GM19023 (cell line): ENCODE measurements around the gene RSL24D1.

Experiments used
- ATAC-seq: cut with Tn5 transposase; IDR thresholded peaks from one replicate; pipeline ENCODE4 v1.9.1; 2021; ENCODE audit warnings: mild to moderate bottlenecking, moderate library complexity; ENCODE audit not compliant: unreplicated experiment

The RSL24D1 gene

DNA sequence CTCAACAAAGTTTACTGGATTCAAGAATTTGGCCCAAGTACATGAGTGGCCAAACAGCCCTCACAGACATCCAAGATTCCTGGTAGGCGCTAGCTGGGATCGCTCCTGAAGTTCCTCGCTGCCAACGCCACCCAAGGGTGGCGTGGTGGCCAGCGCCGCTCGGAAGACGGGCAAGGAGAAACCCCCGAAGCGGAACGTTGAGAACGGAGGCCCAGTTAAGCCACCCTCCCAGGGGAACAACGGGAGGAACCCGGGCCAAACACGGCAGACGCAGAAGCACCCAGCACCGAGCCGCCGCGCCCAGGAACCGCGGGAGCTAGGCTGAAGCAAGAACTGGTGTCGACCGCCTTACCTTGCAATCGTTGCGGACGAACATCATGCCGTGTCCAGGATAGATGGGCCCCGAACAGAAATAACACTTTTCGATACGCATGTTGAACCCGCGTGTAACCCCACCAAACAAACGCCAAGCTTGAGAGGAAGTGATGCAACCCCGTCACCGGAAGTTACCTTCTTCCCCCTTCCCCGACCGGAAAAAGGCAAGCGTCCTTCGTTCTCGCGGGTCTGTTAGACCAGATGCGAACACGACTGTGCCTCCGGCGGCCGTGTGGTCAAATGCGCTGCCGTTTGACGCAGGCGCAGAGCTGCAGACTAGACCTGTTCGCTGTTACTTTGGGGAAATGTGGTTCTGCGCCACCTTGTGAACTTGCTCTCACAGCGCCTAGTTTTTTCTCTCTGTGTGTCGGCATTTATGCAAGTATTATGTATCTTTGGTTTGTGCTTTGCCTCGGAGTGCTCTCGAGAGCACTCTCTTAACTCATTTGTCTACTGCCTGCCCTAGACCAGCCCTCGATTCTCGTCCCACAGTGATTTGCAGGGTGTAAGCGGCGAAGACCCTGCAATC lies at the start of gene RSL24D1:
Gene RSL24D1, minus strand, starts transcription at position 484 of the 904 bp plus-strand sequence. Its CDS starts 51 bp downstream, at position 433.
- peak; percentile 97 for ATAC-seq

DNA sequence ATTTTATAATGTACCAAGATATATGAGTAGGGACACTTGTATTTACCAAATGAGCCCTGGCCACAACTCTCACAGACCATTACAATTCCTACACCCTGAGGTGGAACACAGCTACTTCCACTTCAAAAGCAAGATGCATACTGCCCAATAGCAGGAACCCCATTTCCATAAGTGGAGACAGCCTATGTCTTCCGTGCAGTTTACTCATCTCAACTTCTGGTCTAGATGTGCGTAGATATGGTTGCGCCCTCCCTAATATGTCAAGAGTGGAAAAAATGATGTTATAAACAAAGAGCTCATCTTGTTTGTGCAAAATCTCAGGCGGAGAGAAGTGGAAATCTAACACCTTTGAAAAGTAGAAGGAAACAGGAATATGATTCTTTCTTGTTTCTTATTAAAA lies 48.3 kb upstream of the RSL24D1 start:
- ATAC-seq, result no peak

GRCh38 chr15:55241891-55242290 lies 45.1 kb upstream of the RSL24D1 start:
- ATAC-seq, result no peak

- no peak for ATAC-seq
Measured at GRCh38 chr15:55241186-55241585, 44.4 kb upstream of the RSL24D1 start.

GRCh38 chr15:55240125-55240760 lies 43.5 kb upstream of the RSL24D1 start:
- no peak for ATAC-seq

- no peak for ATAC-seq
Measured at GRCh38 chr15:55239440-55240124, 42.8 kb upstream of the RSL24D1 start.

- ATAC-seq, result no peak
Measured at GRCh38 chr15:55238877-55239276, 42.1 kb upstream of the RSL24D1 start.

DNA sequence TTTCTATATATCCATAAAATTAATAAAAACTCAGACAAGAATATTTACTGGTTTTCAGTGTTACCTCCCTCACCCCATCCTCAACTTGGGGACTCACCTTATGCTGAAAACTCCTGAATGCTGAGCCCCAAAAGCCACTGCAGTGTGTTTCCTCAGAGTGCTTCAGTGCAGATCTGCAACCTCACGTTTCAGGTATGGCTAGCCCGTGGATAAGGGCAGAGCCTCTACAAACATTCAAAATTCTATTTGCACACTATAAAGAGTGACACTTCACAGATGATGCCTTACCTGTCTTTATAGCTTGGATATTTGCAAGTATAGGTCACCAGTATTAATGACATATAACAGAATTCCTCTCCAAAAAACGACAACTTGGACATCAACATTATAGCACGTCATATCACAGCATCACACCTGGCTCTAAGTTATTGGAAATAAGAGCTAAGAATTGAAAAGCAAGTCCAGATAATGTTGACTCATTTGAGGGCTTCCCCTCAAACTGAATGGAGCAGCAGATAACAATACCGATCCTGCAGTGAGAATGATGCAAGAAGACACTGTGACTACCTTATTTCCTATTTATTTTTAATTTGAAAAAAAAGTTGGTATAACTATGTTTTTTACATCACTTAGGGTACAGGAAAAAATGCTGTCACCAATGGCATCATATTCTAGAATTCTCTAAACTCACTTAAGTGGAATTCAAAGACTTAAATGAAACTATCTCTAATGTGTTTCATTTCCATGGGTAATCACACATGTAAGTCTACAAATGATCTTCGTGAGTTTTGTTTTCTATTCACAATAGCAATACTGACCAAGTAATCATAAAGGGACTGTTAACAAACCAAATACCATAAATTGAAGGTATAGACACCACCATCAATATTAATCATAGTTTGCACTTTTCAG lies 40.7 kb upstream of the RSL24D1 start:
- no peak for ATAC-seq

GRCh38 chr15:55235546-55236036 lies 38.9 kb upstream of the RSL24D1 start:
- ATAC-seq, result no peak

GRCh38 chr15:55234800-55235104 lies 38.0 kb upstream of the RSL24D1 start:
- no peak for ATAC-seq

DNA sequence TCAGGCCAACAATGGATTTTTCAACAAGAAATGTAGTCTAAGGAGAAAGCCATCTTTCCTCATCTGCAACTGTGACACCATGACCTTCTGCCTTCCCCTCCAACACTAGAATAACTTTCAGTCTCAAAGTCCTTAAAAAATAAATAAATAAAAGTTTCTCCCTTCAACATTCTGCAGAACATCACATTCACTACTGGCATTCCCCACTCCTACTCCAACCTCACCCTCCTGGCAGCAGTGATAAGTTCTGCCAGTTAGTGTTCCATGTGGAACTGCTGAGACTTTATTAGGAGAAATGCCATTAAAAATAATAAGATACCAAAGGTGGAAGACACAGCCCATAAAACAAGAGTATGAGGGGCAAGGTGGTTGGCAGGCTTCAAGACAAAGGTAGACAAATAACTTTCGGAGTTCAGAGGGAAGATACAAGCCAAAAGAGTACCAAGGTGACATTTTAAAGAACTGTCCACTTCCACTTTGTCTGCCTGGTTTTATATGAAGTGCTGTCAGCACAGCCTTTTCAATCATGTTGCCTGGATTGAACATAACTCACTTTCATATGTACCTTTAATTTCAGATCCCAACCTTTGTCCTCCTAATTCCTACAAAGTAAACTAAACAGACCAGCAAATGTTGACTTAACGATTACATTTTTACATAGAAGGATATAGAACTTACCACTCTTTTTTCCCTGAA lies 37.5 kb upstream of the RSL24D1 start:
- no peak for ATAC-seq

DNA sequence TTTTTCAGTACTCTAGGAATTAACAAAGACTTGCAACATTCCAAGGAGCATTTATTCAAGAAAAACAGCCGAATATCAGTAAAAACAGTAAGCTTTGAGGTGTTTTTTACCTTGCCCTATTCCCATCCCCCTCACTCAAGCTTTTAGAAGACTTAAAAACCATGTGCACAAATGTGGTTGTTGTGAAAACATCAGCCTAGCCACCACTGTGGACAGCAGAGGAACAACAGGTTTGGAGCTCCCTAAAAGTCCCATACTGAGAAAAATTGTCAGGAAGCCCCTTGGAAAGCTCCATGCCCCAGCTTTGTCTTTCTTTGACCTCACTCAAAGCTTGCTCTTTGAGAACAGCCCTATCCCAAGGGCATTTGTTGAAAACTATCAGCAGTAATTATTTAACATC lies 34.7 kb upstream of the RSL24D1 start:
- ATAC-seq, result no peak

DNA sequence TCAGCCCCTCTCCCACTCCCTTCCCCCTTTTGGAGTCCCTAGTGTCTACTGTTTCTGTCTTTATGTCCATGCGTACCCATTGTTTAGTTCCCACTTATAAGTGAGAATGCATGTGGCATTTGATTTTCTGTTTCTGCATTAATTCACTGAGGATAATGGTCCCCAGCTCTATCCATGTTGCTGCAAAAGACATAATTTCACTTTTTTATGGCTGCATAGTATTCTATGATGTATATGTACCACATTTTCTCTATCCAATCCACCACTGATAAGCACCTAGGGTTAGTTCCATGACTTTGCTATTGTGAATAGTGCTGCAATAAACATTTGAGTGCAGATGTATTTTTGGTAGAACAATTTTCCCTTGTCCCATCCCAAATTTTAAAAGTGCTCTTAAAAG lies 34.2 kb upstream of the RSL24D1 start:
- no peak for ATAC-seq

DNA sequence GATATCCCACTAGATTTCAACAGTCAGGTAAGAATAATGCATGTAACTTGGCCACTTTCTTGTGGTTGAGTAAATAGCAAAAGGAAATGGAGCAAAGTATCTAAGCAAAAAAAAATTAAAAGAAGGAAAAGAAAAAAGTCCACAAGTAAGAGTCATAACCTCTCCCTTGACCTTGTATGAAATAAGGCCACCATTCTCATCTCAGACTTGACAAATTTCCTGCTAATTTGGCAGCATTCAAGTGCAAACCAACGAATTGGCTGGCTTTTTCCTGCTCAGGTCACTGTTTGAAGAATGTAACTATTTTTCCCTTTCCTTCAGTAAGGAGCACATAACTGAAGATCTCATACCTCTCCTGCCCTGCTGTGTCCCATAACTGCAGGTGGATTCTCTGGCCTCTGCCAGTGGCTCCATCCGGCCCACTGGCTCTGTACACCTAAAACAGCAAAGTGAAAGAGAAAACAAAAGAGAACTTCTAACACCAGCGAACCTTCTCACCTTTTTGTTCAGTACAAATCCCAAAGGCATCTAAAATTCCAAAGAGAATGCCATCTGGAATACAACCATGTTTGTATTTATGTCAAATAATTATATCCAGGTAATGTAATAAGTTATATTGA lies 33.4 kb upstream of the RSL24D1 start:
- no peak for ATAC-seq

DNA sequence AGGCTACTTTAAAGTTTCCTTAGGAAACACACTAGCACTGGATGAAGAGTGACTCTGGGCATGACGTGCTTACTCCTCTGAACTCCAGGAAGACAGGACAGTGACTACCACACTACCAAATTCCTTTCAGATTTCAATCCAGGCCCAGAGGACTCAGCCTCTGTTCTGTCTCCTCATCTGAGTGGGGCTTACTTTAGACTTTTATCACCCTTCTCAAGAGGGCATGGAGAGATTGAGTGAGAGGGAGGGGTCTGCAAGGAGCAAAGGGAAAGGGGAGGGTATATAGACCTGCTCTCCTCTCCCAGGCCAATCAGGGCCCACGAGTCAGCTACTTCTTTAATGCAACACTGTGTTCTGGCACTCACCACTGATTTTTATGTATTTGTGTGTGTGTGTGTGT lies 29.4 kb upstream of the RSL24D1 start:
- ATAC-seq, result no peak

DNA sequence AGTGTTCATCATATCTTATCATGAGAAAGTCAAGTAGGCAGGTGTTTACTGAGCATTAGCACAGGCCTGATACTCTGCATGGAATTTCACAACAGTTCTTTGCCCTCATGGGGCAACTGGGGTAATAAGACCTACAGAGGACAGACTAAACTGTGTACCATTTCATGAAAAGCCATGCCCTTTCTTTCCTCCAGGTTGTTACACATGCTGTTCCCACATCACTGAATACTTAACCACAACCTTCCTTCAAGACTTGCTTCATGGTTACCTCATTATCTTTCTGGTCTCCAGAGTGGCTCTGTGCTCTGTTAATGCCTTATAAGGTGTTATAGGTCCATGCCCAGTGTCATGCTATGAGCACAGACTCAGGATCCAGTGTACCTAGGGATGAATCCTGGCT lies 28.2 kb upstream of the RSL24D1 start:
- ATAC-seq, result no peak

DNA sequence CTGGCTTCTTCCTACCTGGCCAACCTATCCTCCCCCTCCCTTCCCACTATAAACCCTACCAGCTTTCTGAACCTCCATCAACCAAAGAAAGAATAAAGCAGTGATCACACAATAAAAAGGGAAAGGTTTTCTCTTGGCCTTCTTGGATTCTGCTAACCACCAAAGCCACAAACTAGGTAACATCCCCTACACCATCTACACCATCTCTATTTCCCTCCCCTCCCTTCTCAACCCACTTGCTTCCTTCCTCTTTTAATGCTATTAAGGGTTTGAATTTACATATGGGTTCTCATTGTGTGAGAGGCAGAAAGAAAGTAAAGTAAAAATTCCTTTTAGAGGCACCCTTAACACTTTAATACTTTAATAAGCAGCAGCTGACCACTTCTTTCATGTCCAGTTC lies 25.8 kb upstream of the RSL24D1 start:
- ATAC-seq, result peak; percentile 67

- ATAC-seq, result peak; percentile 41
Measured at GRCh38 chr15:55221090-55222011, 24.6 kb upstream of the RSL24D1 start.

- ATAC-seq, result no peak
Measured at GRCh38 chr15:55220606-55221005, 23.9 kb upstream of the RSL24D1 start.
